ENCODE results near the gene SNRNP35.
"Not testable (repeated sequence)": the region's sequence is repeated elsewhere in the genome, so short reads cannot be mapped to it uniquely, and the experiment has no call there.

Gene SNRNP35

DNA sequence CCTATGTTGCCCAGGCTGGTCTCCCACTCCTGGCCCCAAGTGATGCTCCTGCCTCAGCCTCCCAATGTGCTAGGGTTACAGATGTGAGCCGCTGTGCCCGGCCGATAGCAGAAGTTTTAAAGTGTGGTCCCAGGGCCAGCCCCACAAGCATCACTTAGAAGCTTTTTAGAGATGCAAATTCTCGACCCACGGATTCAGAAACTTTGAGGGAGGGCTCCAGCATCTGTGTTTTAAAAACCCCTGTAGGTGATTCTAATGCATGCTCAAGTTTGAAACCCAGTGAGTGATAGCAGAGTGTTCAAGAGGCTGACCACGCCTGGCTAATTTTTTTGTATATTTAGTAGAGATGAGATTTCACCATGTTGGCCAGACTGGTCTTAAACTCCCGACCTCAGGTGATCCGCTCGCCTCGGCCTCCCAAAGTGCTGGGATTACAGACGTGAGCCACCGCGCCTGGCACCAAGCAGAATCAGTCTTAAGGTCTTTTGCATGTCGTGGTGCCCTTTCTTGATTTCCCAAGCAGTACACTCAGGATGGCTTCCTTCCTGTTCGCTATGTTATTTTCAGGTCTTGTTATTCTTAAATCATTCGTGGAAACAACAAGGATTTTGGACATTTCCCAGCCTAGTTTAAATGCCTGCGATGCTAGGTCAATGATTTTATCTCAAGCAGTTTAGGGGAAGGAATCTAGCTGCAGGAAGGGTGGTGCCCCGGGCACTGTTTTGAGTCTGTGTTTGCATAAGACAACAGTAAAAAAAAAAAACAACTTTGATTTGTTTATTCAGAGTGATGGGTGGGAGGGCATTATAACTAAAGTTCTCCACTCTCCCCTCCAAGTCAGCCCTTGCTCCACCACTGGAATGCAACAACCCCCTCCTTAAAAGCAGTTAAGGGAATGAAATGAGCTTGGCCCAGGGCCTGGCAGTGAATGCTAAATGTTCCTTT is 12.3 kb upstream of the SNRNP35 start:
- no peak for TF ChIP-seq CTCF (IDR thresholded peaks at IDR 0.05; ENCODE audit: low read depth, low read length)
- no peak overlapping the region for H3K4me3 ChIP-seq (ENCODE audit: low read depth, low read length)

GRCh38 chr12:123446333-123446713 is 11.6 kb upstream of the SNRNP35 start:
- H3K4me3 ChIP-seq (ENCODE audit: low read depth, low read length) = no peak overlapping the region
- no peak for TF ChIP-seq CTCF (IDR thresholded peaks at IDR 0.05; ENCODE audit: low read depth, low read length)

DNA sequence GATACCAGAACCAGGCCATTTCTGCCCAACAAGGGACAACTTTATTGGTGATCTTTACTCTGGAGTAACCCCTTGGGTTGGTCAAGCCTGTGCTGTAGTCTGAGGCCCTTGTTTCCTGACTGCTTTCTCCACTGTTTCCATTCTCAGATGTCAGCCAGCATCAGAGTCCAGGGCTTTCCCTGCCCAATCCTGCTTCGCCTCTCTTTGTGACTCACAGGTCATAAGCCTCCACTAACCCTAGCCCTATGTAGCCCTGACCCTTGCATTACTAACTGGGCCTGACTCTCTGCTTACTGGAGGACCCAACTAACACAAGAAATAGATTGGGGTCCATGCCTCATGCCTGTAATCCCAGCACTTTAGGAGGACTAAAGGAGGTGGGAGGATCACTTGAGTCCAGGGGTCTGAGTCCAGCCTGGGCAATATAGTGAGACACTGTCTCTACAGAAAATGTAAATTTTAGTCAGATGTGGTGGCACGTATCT is 8.6 kb upstream of the SNRNP35 start:
- H3K4me3 ChIP-seq (ENCODE audit: low read depth, low read length) = no peak overlapping the region
- no peak for TF ChIP-seq CTCF (IDR thresholded peaks at IDR 0.05; ENCODE audit: low read depth, low read length)

DNA sequence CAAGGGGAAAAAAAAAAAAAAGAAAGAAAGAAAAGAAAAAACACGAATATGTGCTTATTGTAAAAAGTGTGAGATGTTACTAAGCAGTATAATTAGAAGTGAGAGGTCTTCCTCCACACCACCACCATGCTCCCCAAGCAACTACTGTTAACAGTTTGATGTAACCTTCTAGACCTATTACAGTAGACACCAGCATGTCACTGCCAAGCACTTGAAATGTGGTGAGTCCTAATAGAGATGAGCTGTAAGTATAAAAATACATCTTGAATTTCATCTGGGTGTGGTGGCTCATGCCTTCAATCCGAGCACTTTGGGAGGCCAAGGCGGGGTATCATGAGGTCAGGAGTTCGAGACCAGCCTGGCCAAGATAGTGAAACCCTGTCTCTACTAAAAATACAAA is 8.1 kb upstream of the SNRNP35 start:
- TF ChIP-seq CTCF (IDR thresholded peaks at IDR 0.05; ENCODE audit: low read depth, low read length) = no peak
- no peak overlapping the region for H3K4me3 ChIP-seq (ENCODE audit: low read depth, low read length)

DNA sequence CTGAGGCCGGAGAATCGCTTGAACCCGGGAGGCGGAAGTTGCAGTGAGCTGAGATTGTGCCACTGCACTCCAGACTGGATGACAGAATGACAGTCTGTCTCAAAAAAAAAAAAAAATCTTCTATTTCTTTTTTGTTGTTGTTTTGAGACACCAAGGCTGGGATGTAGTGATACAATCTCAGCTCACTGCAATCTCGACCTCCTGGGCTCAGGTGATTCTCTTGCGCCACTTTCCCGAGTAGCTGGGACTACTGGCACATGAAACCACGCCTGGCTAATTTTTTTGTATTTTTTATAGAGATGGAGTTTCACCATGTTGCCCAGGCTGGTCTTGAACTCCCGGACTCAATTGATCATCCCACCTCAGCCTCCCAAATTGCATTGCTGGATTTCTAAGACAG is 7.3 kb upstream of the SNRNP35 start:
- TF ChIP-seq CTCF (IDR thresholded peaks at IDR 0.05; ENCODE audit: low read depth, low read length) = no peak
- no peak overlapping the region for H3K4me3 ChIP-seq (ENCODE audit: low read depth, low read length)

DNA sequence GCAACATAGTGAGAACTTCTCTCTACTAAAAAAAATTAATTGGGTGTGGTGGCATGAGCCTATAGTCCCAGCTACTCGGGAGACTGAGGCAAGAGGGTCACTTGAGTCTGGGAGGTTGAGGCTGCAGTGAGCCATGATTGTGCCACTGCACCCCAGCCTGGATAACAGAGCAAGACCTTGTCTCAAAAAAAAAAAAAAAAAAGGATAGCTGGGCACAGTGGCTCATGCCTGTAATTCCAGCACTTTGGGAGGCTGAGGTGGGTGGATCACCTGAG is 5.7 kb upstream of the SNRNP35 start:
- not testable (repeated sequence) for H3K4me3 ChIP-seq (ENCODE audit: low read depth, low read length)

- no peak overlapping the region for H3K4me3 ChIP-seq (ENCODE audit: low read depth, low read length)
- TF ChIP-seq CTCF (IDR thresholded peaks at IDR 0.05; ENCODE audit: low read depth, low read length) = no peak
Observed at GRCh38 chr12:123453165-123453564, 4.8 kb upstream of the SNRNP35 start.

GRCh38 chr12:123463174-123463573 is 5.2 kb downstream of the SNRNP35 start:
- not testable (repeated sequence) for H3K4me3 ChIP-seq (ENCODE audit: low read depth, low read length)

Measured in WI38 (cell line).